ENCODE measurements around the gene KMT2C. TPM values are rescaled to one million over a fixed set of nuclear protein-coding genes. Genes with fewer than 3 reads are reported as not detected.

Gene KMT2C
- total and polyA plus RNA-seq, 2 of the 8 experiments (the other 6 are each of a cell fraction or from before 2014, with no cell fraction given) = 9.1 to 40.8 TPM

GRCh38 chr7:152137476-152138025, 298.3 kb downstream of the KMT2C start:
- no peak overlapping the region for H2BK12ac ChIP-seq (ENCODE audit: low read depth, low read length)
- H3K14ac ChIP-seq (ENCODE audit: insufficient read length) = no peak overlapping the region
- no peak overlapping the region for H3K4ac ChIP-seq (replicated peaks; ENCODE audit: insufficient read length, low read depth, low read length)
- no peak overlapping the region for H2BK120ac ChIP-seq (replicated peaks; ENCODE audit: low read depth, low read length)
- H3K4me3 ChIP-seq (ENCODE audit: extremely low read depth in 1 of 4, insufficient read depth in 2 of 4, low read depth in 3 of 4, low read length in 4 of 4) = no peak overlapping the region
- no peak overlapping the region for H3K4me2 ChIP-seq (ENCODE audit: insufficient read depth in 1 of 2, low read depth in 2 of 2, low read length in 2 of 2)
- DNase-seq (ENCODE audit: low read depth in 1 of 2, low spot score in 2 of 2) (no peak), FAIRE-seq (no peak)
- no peaks in the 10 kb centered on the region for H3K27me3 ChIP-seq (replicated peaks in 1 of 4; ENCODE audit: control insufficient read depth in 3 of 4, extremely low read depth in 1 of 4, insufficient read depth in 3 of 4, low read length in 3 of 4)
- H4K5ac ChIP-seq (ENCODE audit: insufficient read length, low read depth, low read length) = no peak overlapping the region
- no peak overlapping the region for H2BK5ac ChIP-seq (ENCODE audit: low read depth, low read length)
- POLR2A ChIA-PET (ENCODE audit: partially characterized antibody) = interaction anchor here (1.6 kb wide), 1 partner anchor 10 kb away, joined by 3 read pairs; no protein-coding TSS in a partner anchor
- WGBS, 2 experiments (ENCODE audit: extremely low coverage in 1 of 2, insufficient coverage in 1 of 2, insufficient read length in 1 of 2, insufficient replicate concordance in 2 of 2, low coverage in 1 of 2, low lambda C conversion rate in 2 of 2, missing lambda C conversion rate in 1 of 2) = 89% methylated on average over 7 of the region's 7 CpGs; no CpG with 5 or more reads in 1 of the 2 experiments
- no peak overlapping the region for H2AFZ ChIP-seq (ENCODE audit: low read length)
- H4K20me1 ChIP-seq (replicated peaks in 1 of 2; ENCODE audit: control insufficient read depth in 1 of 2, insufficient read depth in 2 of 2, low read length in 2 of 2) = no peaks in the 10 kb centered on the region
- H3K4me1 ChIP-seq (replicated peaks in 1 of 4; ENCODE audit: control insufficient read depth in 3 of 4, insufficient read depth in 4 of 4, low read length in 3 of 4) = no peaks in the 10 kb centered on the region
- H3K9me3 ChIP-seq (ENCODE audit: insufficient read depth in 2 of 2, low read depth in 1 of 2, low read length in 1 of 2) = no peaks in the 10 kb centered on the region
- no peak overlapping the region; the same call in 1 of the 2 replicates for H3K27ac ChIP-seq (ENCODE audit: low read depth, low read length)
- no peak overlapping the region for H4K91ac ChIP-seq (replicated peaks; ENCODE audit: insufficient read length, low read length)
- H3K18ac ChIP-seq (ENCODE audit: extremely low read depth, low read length) = no peak overlapping the region
- peaks cover 3 to 27% (median 22%) of the 10 kb centered on the region in 4 experiments; a peak in 7 of 8 replicates for H3K36me3 ChIP-seq (ENCODE audit: control insufficient read depth in 2 of 4, insufficient read depth in 4 of 4, low read length in 3 of 4)
- H4K8ac ChIP-seq (ENCODE audit: extremely low read depth, insufficient read depth, low read length) = no peak overlapping the region
- H3K23me2 ChIP-seq (ENCODE audit: low read depth, low read length) = no peaks in the 10 kb centered on the region
- no peaks in the 10 kb centered on the region; the same call in 1 of the 2 replicates for H3K79me1 ChIP-seq (ENCODE audit: low read depth, low read length)
- CTCF ChIA-PET (ENCODE audit: partially characterized antibody) = interaction anchor here (1.0 to 2.6 kb wide), 4 partner anchors 9 to 61 kb away, joined by 3 to 7 read pairs (median 4); no protein-coding TSS in a partner anchor
- no peak overlapping the region for H3K23ac ChIP-seq (ENCODE audit: insufficient read length)
- H2AK5ac ChIP-seq (ENCODE audit: low read depth, low read length) = no peak overlapping the region
- H3K56ac ChIP-seq (replicated peaks; ENCODE audit: insufficient read length, low read depth, low read length) = no peak overlapping the region
- H3K79me2 ChIP-seq (ENCODE audit: control insufficient read depth in 1 of 2, insufficient read depth in 2 of 2, low read length in 2 of 2) = no peaks in the 10 kb centered on the region
- no peak overlapping the region for H3K9ac ChIP-seq (replicated peaks in 1 of 4; ENCODE audit: extremely low read depth in 1 of 4, low read depth in 3 of 4, low read length in 3 of 4)
- no peak overlapping the region for H2BK20ac ChIP-seq (ENCODE audit: low read length)
- no peak overlapping the region for H2BK15ac ChIP-seq (ENCODE audit: low read length)
- no peak for TF ChIP-seq POLR2AphosphoS5 (IDR thresholded peaks at IDR 0.05; ENCODE audit: low read depth, low read length)
- TF ChIP-seq BCL11A (IDR thresholded peaks at IDR 0.05; ENCODE audit: low read depth in 2 of 2, low read length in 2 of 2) = no peak
- no peak for TF ChIP-seq TCF12 (IDR thresholded peaks at IDR 0.05; ENCODE audit: low read depth, low read length)
- no peak for TF ChIP-seq EP300 (IDR thresholded peaks at IDR 0.05; ENCODE audit: borderline replicate concordance in 1 of 2, low read depth in 2 of 2, low read length in 2 of 2)
- no peak for TF ChIP-seq RFX5 (IDR thresholded peaks at IDR 0.05; ENCODE audit: borderline replicate concordance, low read depth, low read length)

All from H1 (cell line).